ENCODE results near the gene OTOG. TPM values are rescaled to one million over a fixed set of nuclear protein-coding genes. Genes with fewer than 3 reads are reported as not detected.

The OTOG gene
- total RNA-seq, 1 donor from 2014 or later: not detected

DNA sequence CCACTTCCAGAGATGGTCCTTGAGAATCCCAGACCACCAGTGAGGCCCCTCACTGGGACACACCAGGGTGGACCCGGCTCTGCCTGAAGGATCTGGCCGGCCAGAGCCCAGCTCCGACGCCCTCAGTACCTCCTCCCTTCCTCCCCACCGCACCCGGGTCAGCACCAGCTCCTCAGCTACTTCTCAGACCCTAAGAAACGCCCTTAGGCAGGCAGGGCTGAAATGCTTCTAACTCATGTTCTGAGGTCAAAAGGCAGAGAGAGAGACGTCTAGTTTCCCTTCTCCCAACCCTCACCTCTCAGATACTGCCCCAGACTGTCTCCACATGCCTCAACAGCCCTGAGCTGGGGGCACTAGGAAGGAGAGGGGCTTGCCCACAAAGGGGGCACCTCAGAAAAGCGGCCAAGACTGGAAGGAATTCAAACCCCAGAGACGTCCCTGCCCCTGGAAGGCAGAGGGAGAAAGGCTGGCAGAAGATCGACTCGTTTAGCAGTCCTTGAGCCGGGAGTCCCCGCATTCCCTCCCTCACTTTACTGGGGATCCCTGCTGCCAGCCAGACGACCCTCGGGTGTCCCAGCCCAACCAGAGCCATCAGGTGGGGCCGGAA, 3.4 kb upstream of the OTOG start:
- Mint-ChIP-seq H3K36me3 (ENCODE audit: low read depth) (peaks cover 2% of the 10 kb centered on the region), H3K9me3 (ENCODE audit: low read depth) (no peaks in the 10 kb centered on the region), H3K27ac (ENCODE audit: unreplicated experiment) (no peak overlapping the region), H3K4me1 (ENCODE audit: low read depth) (peaks cover 9% of the 10 kb centered on the region), H3K27me3 (ENCODE audit: low read depth) (peaks cover 57% of the 10 kb centered on the region), H3K4me3 (ENCODE audit: unreplicated experiment) (no peak overlapping the region)
- DNase-seq (ENCODE audit: low spot score): peak; percentile 48
- TF ChIP-seq, protein P1, sequence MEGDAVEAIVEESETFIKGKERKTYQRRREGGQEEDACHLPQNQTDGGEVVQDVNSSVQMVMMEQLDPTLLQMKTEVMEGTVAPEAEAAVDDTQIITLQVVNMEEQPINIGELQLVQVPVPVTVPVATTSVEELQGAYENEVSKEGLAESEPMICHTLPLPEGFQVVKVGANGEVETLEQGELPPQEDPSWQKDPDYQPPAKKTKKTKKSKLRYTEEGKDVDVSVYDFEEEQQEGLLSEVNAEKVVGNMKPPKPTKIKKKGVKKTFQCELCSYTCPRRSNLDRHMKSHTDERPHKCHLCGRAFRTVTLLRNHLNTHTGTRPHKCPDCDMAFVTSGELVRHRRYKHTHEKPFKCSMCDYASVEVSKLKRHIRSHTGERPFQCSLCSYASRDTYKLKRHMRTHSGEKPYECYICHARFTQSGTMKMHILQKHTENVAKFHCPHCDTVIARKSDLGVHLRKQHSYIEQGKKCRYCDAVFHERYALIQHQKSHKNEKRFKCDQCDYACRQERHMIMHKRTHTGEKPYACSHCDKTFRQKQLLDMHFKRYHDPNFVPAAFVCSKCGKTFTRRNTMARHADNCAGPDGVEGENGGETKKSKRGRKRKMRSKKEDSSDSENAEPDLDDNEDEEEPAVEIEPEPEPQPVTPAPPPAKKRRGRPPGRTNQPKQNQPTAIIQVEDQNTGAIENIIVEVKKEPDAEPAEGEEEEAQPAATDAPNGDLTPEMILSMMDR (IDR thresholded peaks at IDR 0.05): no peak

DNA sequence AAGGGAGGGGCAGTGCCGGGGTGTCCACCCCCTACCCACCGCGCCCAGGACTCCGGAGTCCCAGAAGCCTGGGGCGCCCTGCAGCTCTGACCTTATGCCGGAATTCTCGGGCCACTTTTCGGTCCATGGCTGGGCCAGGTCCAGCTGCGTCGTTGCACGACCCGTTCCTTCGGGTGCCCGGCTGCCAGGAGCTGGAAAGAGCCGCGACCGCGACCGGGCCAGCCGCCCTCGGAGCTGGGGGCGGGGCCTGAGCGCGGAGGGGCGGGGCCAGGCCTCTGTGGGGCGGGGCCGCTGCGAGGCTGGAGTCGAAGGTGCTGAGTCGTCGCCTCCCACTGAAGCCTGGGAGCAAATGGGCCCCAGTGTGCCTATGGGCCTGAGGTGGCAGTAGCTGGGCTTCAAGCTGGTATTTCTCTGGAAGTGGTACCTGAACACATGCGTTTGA, 2.9 kb upstream of the OTOG start, which contains the start of gene USH1C:
USH1C (minus strand) TSS at position 236 of the 442 bp plus-strand sequence; CDS start at position 127, 109 bp downstream.
- Mint-ChIP-seq H3K36me3 (ENCODE audit: low read depth) (peaks cover 2% of the 10 kb centered on the region), H3K4me3 (ENCODE audit: unreplicated experiment) (no peak within 1 kb of the TSS), H3K4me1 (ENCODE audit: low read depth) (peaks cover 9% of the 10 kb centered on the region), H3K9me3 (ENCODE audit: low read depth) (no peaks in the 10 kb centered on the region), H3K27me3 (ENCODE audit: low read depth) (peaks cover 52% of the 10 kb centered on the region), H3K27ac (ENCODE audit: unreplicated experiment) (no peak within 1 kb of the TSS)
- peak; percentile 77 for DNase-seq (ENCODE audit: low spot score)
- TF ChIP-seq, protein P1 (IDR thresholded peaks at IDR 0.05): no peak

GRCh38 chr11:17546240-17546639, 819 bp upstream of the OTOG start:
- Mint-ChIP-seq H3K27ac (ENCODE audit: unreplicated experiment) (no peak overlapping the region), H3K4me1 (ENCODE audit: low read depth) (peaks cover 9% of the 10 kb centered on the region), H3K9me3 (ENCODE audit: low read depth) (no peaks in the 10 kb centered on the region), H3K27me3 (ENCODE audit: low read depth) (peaks cover 47% of the 10 kb centered on the region), H3K36me3 (ENCODE audit: low read depth) (peaks cover 2% of the 10 kb centered on the region), H3K4me3 (ENCODE audit: unreplicated experiment) (no peak overlapping the region)
- TF ChIP-seq, protein P1 (IDR thresholded peaks at IDR 0.05): no peak
- DNase-seq (ENCODE audit: low spot score): no peak

DNA sequence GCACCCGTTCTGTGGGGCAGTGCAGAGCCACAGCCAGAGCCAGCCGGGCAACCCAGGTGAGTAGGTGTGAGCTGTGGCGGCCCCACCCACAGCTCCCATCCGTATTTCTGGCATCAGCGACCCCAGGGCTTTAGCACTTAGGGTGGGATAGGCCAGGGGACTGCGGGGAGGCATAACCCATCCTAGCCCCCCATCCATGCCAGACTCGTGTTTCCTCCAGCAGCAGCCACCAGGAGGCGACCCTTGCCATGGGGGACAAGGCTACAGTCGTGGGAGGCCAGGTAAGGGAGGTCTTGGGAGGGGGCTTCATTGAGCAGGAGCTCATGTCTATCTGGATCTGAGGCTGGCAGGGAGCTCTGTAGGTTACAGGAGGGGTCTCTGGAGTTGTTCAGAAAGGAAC, 873 bp downstream of the OTOG start:
- H3K27me3 Mint-ChIP-seq (ENCODE audit: low read depth): peaks cover 40% of the 10 kb centered on the region
- no peak overlapping the region for H3K4me3 Mint-ChIP-seq (ENCODE audit: unreplicated experiment)
- no peaks in the 10 kb centered on the region for H3K9me3 Mint-ChIP-seq (ENCODE audit: low read depth)
- TF ChIP-seq, protein P1 (IDR thresholded peaks at IDR 0.05): no peak
- peaks cover 9% of the 10 kb centered on the region for H3K4me1 Mint-ChIP-seq (ENCODE audit: low read depth)
- no peak overlapping the region for H3K27ac Mint-ChIP-seq (ENCODE audit: unreplicated experiment)
- H3K36me3 Mint-ChIP-seq (ENCODE audit: low read depth): peaks cover 2% of the 10 kb centered on the region
- DNase-seq (ENCODE audit: low spot score): no peak

DNA sequence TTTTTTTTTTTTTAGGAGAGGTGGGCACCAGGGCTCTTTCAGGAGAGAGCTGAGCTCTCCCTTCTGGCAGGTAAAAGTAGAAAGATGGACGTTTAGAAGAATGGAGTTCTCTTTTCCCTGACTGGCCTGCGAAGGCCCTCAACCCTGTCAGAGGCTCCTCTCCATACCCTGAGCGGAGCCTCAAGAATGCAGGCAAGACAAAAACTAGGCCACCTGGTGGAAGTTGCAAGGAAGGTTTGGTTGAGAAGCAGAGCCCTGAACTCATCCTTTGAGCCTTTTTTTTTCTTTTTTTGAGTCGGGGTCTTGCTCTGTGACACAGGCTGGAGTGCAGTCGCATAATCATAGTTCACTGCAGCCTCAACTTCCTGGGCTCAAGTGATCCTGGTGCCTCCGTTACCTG, 1.4 kb downstream of the OTOG start:
- no peak for DNase-seq (ENCODE audit: low spot score)
- Mint-ChIP-seq H3K27me3 (ENCODE audit: low read depth) (peaks cover 41% of the 10 kb centered on the region), H3K36me3 (ENCODE audit: low read depth) (peaks cover 2% of the 10 kb centered on the region), H3K27ac (ENCODE audit: unreplicated experiment) (no peak overlapping the region), H3K4me1 (ENCODE audit: low read depth) (peaks cover 9% of the 10 kb centered on the region), H3K9me3 (ENCODE audit: low read depth) (no peaks in the 10 kb centered on the region), H3K4me3 (ENCODE audit: unreplicated experiment) (no peak overlapping the region)
- TF ChIP-seq, protein P1 (IDR thresholded peaks at IDR 0.05): peak; percentile 24

Measured in chondrocyte (in vitro differentiated cells).